ENCODE measurements around the gene FBXL7. TPM values are rescaled to one million over a fixed set of nuclear protein-coding genes. Genes with fewer than 3 reads are reported as not detected.

The FBXL7 gene
- total RNA-seq, 1 experiment from 2014 or later: not detected

GRCh38 chr5:15558240-15558639 lies 58.3 kb downstream of the FBXL7 start:
- TF ChIP-seq CTCF (IDR thresholded peaks at IDR 0.05; ENCODE audit: unreplicated experiment): no peak
- Mint-ChIP-seq H3K27ac (ENCODE audit: low read depth, unreplicated experiment) (no peak overlapping the region), H3K4me3 (ENCODE audit: unreplicated experiment) (no peak overlapping the region), H3K36me3 (ENCODE audit: insufficient read depth, unreplicated experiment) (no peaks in the 10 kb centered on the region), H3K9me3 (ENCODE audit: unreplicated experiment) (peaks cover 8% of the 10 kb centered on the region), H3K27me3 (ENCODE audit: insufficient read depth, unreplicated experiment) (no peaks in the 10 kb centered on the region), H3K4me1 (ENCODE audit: insufficient read depth, unreplicated experiment) (peaks cover 6% of the 10 kb centered on the region)
- intact Hi-C loops (cut with micrococcal nuclease): no loop called here
- ChIA-PET CTCF (no interaction called here), POLR2A (no interaction called here)
- no peak for DNase-seq (ENCODE audit: unreplicated experiment)
- BruUV-seq (replicated peaks): no TSS peak

GRCh38 chr5:15558681-15559080 lies 58.7 kb downstream of the FBXL7 start:
- intact Hi-C loops (cut with micrococcal nuclease): no loop called here

GRCh38 chr5:15560421-15560820 lies 60.4 kb downstream of the FBXL7 start:
- peaks cover 6% of the 10 kb centered on the region for H3K4me1 Mint-ChIP-seq (ENCODE audit: insufficient read depth, unreplicated experiment)

More at GRCh38 chr5:15558681-15559080, 58.7 kb downstream of the FBXL7 start:
- CTCF ChIA-PET: no interaction called here
- Mint-ChIP-seq H3K27me3 (ENCODE audit: insufficient read depth, unreplicated experiment) (no peaks in the 10 kb centered on the region), H3K9me3 (ENCODE audit: unreplicated experiment) (peaks cover 8% of the 10 kb centered on the region), H3K27ac (ENCODE audit: low read depth, unreplicated experiment) (no peak overlapping the region), H3K4me3 (ENCODE audit: unreplicated experiment) (no peak overlapping the region), H3K36me3 (ENCODE audit: insufficient read depth, unreplicated experiment) (no peaks in the 10 kb centered on the region), H3K4me1 (ENCODE audit: insufficient read depth, unreplicated experiment) (peaks cover 6% of the 10 kb centered on the region)
- DNase-seq (ENCODE audit: unreplicated experiment): no peak
- POLR2A ChIA-PET: no interaction called here
- no peak for TF ChIP-seq CTCF (IDR thresholded peaks at IDR 0.05; ENCODE audit: unreplicated experiment)
- no TSS peak for BruUV-seq (replicated peaks)

GRCh38 chr5:15564523-15564922 lies 64.5 kb downstream of the FBXL7 start:
- Mint-ChIP-seq H3K9me3 (ENCODE audit: unreplicated experiment) (peaks cover 8% of the 10 kb centered on the region), H3K4me1 (ENCODE audit: insufficient read depth, unreplicated experiment) (peaks cover 6% of the 10 kb centered on the region), H3K36me3 (ENCODE audit: insufficient read depth, unreplicated experiment) (no peaks in the 10 kb centered on the region), H3K4me3 (ENCODE audit: unreplicated experiment) (no peak overlapping the region), H3K27ac (ENCODE audit: low read depth, unreplicated experiment) (no peak overlapping the region), H3K27me3 (ENCODE audit: insufficient read depth, unreplicated experiment) (no peaks in the 10 kb centered on the region)
- no peak for DNase-seq (ENCODE audit: unreplicated experiment)
- ChIA-PET CTCF (no interaction called here), POLR2A (no interaction called here)
- intact Hi-C loops (cut with micrococcal nuclease): no loop called here
- BruUV-seq (replicated peaks): no TSS peak
- no peak for TF ChIP-seq CTCF (IDR thresholded peaks at IDR 0.05; ENCODE audit: unreplicated experiment)

More at GRCh38 chr5:15560421-15560820, 60.4 kb downstream of the FBXL7 start:
- intact Hi-C loops (cut with micrococcal nuclease): no loop called here
- H3K4me3 Mint-ChIP-seq (ENCODE audit: unreplicated experiment): no peak overlapping the region
- H3K36me3 Mint-ChIP-seq (ENCODE audit: insufficient read depth, unreplicated experiment): no peaks in the 10 kb centered on the region
- ChIA-PET CTCF (no interaction called here), POLR2A (no interaction called here)
- TF ChIP-seq CTCF (IDR thresholded peaks at IDR 0.05; ENCODE audit: unreplicated experiment): no peak
- H3K27ac Mint-ChIP-seq (ENCODE audit: low read depth, unreplicated experiment): no peak overlapping the region
- peaks cover 8% of the 10 kb centered on the region for H3K9me3 Mint-ChIP-seq (ENCODE audit: unreplicated experiment)
- DNase-seq (ENCODE audit: unreplicated experiment): no peak
- no peaks in the 10 kb centered on the region for H3K27me3 Mint-ChIP-seq (ENCODE audit: insufficient read depth, unreplicated experiment)
- no TSS peak for BruUV-seq (replicated peaks)
